Keratinocyte (primary cell): Measurements from ENCODE around the gene HPSE2. TPM values are rescaled to one million over a fixed set of nuclear protein-coding genes. Genes with fewer than 3 reads are reported as not detected.

Experiments used
- DNase-seq: peaks from one replicate; pipeline ENCODE4 v3.0.0-alpha.2; 2011; ENCODE audit warnings: low read depth, missing footprints, low spot score
- FAIRE-seq: peaks from 2 replicates; lab custom pipeline; 2011; peaks lifted over from hg19 to GRCh38; lab: Jason Lieb, UNC
- H2AFZ ChIP-seq: 2 replicates; pipeline ENCODE4 v1.6.0; 2012; ENCODE audit warnings: low read length, control low read depth, inconsistent platforms; ENCODE audit not compliant: control insufficient read depth
- H3K27ac ChIP-seq: 2 replicates; pipeline ENCODE4 v1.5.1; 2011; ENCODE audit warnings: low read length; ENCODE audit not compliant: control insufficient read depth, insufficient read depth
- H3K27me3 ChIP-seq: 3 replicates; pipeline ENCODE4 v1.6.0; 2011; ENCODE audit warnings: low read length; ENCODE audit not compliant: control insufficient read depth, insufficient read depth; ENCODE audit errors: extremely low read depth
- H3K36me3 ChIP-seq, 2 experiments: 2 replicates in 1 of 2; 3 replicates in 1 of 2; pipeline ENCODE4 v1.5.1; 2011; ENCODE audit warnings: low read length in 2 of 2, mild to moderate bottlenecking in 1 of 2; ENCODE audit not compliant: control insufficient read depth in 2 of 2, insufficient read depth in 2 of 2; ENCODE audit errors: extremely low read depth in 1 of 2
- H3K4me1 ChIP-seq: 3 replicates; pipeline ENCODE4 v1.5.1; 2011; ENCODE audit warnings: low read length; ENCODE audit not compliant: control insufficient read depth, insufficient read depth; ENCODE audit errors: extremely low read depth
- H3K4me2 ChIP-seq: 3 replicates; pipeline ENCODE4 v1.6.0; 2011; ENCODE audit warnings: low read depth, low read length; ENCODE audit not compliant: control insufficient read depth, insufficient read depth; ENCODE audit errors: extremely low read depth
- H3K4me3 ChIP-seq, 3 experiments: fragments of 200-600 bp in 1 of 3; sonication (generic) in 1 of 3; 2 replicates in 2 of 3; 3 replicates in 1 of 3; pipeline ENCODE4 v1.5.1; 2011 to 2016; ENCODE audit warnings: low read length in 3 of 3, mild to moderate bottlenecking in 3 of 3, control low read depth in 2 of 3, inconsistent platforms in 1 of 3, low read depth in 1 of 3, mixed read lengths in 1 of 3, mixed run types in 1 of 3, moderate library complexity in 1 of 3; ENCODE audit not compliant: control insufficient read depth in 2 of 3, insufficient read depth in 2 of 3; ENCODE audit errors: extremely low read depth in 1 of 3
- H3K79me2 ChIP-seq: 2 replicates; pipeline ENCODE4 v1.6.0; 2012; ENCODE audit warnings: low read length; ENCODE audit not compliant: control insufficient read depth, insufficient read depth
- H3K9ac ChIP-seq: 3 replicates; pipeline ENCODE4 v1.6.0; 2011; ENCODE audit warnings: low read length; ENCODE audit not compliant: control insufficient read depth, insufficient read depth; ENCODE audit errors: extremely low read depth
- H3K9me1 ChIP-seq: 3 replicates; pipeline ENCODE4 v1.6.0; 2011; ENCODE audit warnings: low read length; ENCODE audit not compliant: control insufficient read depth, insufficient read depth; ENCODE audit errors: extremely low read depth
- H3K9me3 ChIP-seq: 2 replicates; pipeline ENCODE4 v1.5.1; 2012; ENCODE audit warnings: low read depth, low read length; ENCODE audit not compliant: control insufficient read depth
- H4K20me1 ChIP-seq: 3 replicates; pipeline ENCODE4 v1.6.0; 2011; ENCODE audit warnings: low read length; ENCODE audit not compliant: control insufficient read depth, insufficient read depth; ENCODE audit errors: extremely low read depth
- CTCF ChIP-seq, 3 experiments: IDR thresholded peaks in 1 of 3; conservative IDR thresholded peaks in 1 of 3; optimal IDR thresholded peaks in 1 of 3; 2 replicates in 2 of 3; 3 replicates in 1 of 3; pipeline versions ENCODE3 to v1.5.1; 2011; ENCODE audit warnings: low read length in 3 of 3, mild to moderate bottlenecking in 3 of 3, moderate library complexity in 2 of 3, control low read depth in 1 of 3, inconsistent platforms in 1 of 3; ENCODE audit not compliant: insufficient read depth in 2 of 3; ENCODE audit errors: extremely low read depth in 1 of 3
- EZH2 ChIP-seq: IDR thresholded peaks from one replicate; pipeline ENCODE4 v1.6.1; 2012; ENCODE audit warnings: inconsistent platforms, mild to moderate bottlenecking, low read length, moderate library complexity
- dilution Hi-C: fragments of 300-500 bp; cut with MboI; formaldehyde crosslinking; loops from one replicate; pipeline ENCODE4 v1.7.0; 2020; ENCODE audit warnings: low sequenced_read_pairs; ENCODE audit not compliant: extremely low pct_ligation_motif_present
- polyA plus RNA-seq, 5 experiments: library from polyadenylated mRNA; depleted of rRNA in 3 of 5; stranded (reverse) in 3 of 5; stranded (forward) in 1 of 5; unstranded in 1 of 5; fragments of >200 nt; gene quantifications; 1 replicate in 1 of 5; 2 replicates in 3 of 5; 3 replicates in 1 of 5; pipeline versions ENCODE4 v1.2.1 to v1.2.3, GENCODE V29; 2011 to 2012; ENCODE audit warnings: missing spikeins in 2 of 5, low read depth in 1 of 5, low replicate concordance in 1 of 5

HPSE2 gene
- polyA plus RNA-seq, 1 donor (not counting 4 experiments of a cell fraction or from before 2014, with no cell fraction given): 0.01 TPM

DNA sequence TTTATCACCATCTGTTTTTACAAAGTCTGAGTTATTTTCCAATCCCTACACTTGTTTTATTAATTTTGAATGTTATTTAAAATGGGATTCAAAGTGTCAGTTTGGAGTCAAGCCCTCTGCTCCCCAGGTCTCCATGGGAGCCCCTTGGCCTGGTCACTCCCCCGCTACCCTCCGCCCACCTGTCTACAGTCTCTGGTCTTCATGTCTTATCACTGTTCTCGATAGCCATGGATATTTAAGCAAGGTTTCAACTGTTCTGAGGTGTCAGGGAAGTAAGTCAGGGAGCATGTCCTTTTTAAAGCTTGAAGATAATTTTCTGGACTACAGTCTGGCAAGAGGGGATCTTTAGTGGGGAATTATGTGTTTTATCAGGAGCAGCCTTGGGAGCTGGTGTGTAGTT, 769.8 kb downstream of the HPSE2 start:
- no peak overlapping the region for H2AFZ ChIP-seq
- FAIRE-seq (no peak), DNase-seq (no peak)
- dilution Hi-C loops: no loop called here
- no peaks in the 10 kb centered on the region for H3K9me1 ChIP-seq
- H4K20me1 ChIP-seq: no peaks in the 10 kb centered on the region
- TF ChIP-seq EZH2 (no peak), CTCF (optimal IDR thresholded peaks at IDR 0.05 in 1 of 3, IDR thresholded peaks at IDR 0.05 in 1 of 3, conservative IDR thresholded peaks at IDR 0.05 in 1 of 3; ENCODE audit: extremely low read depth in 1 of 3, insufficient read depth in 2 of 3, low read length in 3 of 3) (no peak)
- peaks cover 5% of the 10 kb centered on the region for H3K4me1 ChIP-seq
- no peaks in the 10 kb centered on the region for H3K9me3 ChIP-seq
- H3K4me2 ChIP-seq: no peak overlapping the region
- no peaks in the 10 kb centered on the region for H3K27me3 ChIP-seq
- H3K27ac ChIP-seq: no peak overlapping the region
- H3K4me3 ChIP-seq: no peak overlapping the region
- H3K9ac ChIP-seq: no peak overlapping the region
- H3K79me2 ChIP-seq: no peaks in the 10 kb centered on the region
- no peaks in the 10 kb centered on the region for H3K36me3 ChIP-seq

DNA sequence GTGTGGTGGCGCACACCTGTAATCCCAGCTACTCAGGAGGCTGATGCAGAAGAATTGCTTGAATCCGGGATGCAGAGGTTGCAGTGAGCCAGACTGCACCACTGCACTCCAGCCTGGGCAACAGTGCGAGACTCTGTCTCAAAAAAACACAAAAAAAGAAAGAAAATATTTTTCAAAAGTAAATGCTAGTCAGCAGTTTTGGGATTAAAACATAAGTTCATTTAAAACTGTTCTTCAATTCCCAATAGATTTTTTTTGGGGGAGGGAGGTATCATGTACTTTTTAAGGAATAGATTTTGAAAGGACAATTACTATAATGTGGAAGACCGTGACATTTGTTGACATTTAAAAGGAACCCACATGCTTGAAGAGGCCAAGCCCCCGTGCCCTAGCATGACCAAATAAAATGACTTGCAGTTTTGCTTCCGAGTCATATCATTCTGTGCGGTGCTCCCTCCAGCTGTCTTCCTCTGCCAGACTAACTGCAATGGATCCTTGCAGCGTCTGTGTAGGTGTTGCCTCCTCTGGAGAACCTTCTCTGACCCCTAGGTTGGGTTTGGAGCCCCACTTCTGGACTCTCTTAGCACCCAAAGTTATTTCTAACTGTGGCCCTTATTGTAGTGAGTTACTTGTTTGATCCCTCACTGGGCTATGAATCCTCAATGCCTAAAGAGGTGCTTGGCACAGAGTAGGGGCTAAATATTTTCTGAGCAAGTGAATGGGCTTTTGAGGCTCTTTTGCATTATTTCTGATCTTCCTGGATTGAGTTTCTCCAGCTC, 771.5 kb downstream of the HPSE2 start:
- Histone ChIP-seq H3K36me3 (no peaks in the 10 kb centered on the region), H3K9me1 (no peaks in the 10 kb centered on the region), H3K27ac (no peak overlapping the region), H2AFZ (no peak overlapping the region), H3K9me3 (no peaks in the 10 kb centered on the region), H3K9ac (no peak overlapping the region), H3K79me2 (no peaks in the 10 kb centered on the region), H3K4me2 (no peak overlapping the region), H3K27me3 (no peaks in the 10 kb centered on the region), H3K4me3 (no peak overlapping the region), H3K4me1 (peaks cover 11% of the 10 kb centered on the region), H4K20me1 (no peaks in the 10 kb centered on the region)
- dilution Hi-C loops: no loop called here
- TF ChIP-seq EZH2 (no peak), CTCF (optimal IDR thresholded peaks at IDR 0.05 in 1 of 3, IDR thresholded peaks at IDR 0.05 in 1 of 3, conservative IDR thresholded peaks at IDR 0.05 in 1 of 3; ENCODE audit: extremely low read depth in 1 of 3, insufficient read depth in 2 of 3, low read length in 3 of 3) (no peak)
- FAIRE-seq (no peak), DNase-seq (no peak)
